ENCODE data around the gene SH2D7. TPM values are rescaled to one million over a fixed set of nuclear protein-coding genes. Genes with fewer than 3 reads are reported as not detected.

SH2D7 gene
- total RNA-seq, 1 donor from 2014 or later, result not detected

- Mint-ChIP-seq H3K9me3 (no peaks in the 10 kb centered on the region), H3K27ac (peak overlapping the region; percentile 46), H3K36me3 (no peaks in the 10 kb centered on the region), H3K4me3 (no peak overlapping the region), H3K27me3 (ENCODE audit: insufficient read depth, low read depth) (no peaks in the 10 kb centered on the region), H3K4me1 (no peaks in the 10 kb centered on the region)
- Histone ChIP-seq H3K27ac (no peak overlapping the region), H3K9me3 (ENCODE audit: low read depth) (no peaks in the 10 kb centered on the region), H4K20me1 (ENCODE audit: low read depth) (no peaks in the 10 kb centered on the region), H3K9ac (no peak overlapping the region), H3K4me1 (no peaks in the 10 kb centered on the region), H3K27me3 (no peaks in the 10 kb centered on the region), H3F3A (ENCODE audit: low read depth) (no peaks in the 10 kb centered on the region), H3K4me3 (no peak overlapping the region), H3K36me3 (no peaks in the 10 kb centered on the region), H3K4me2 (no peak overlapping the region), H2AFZ (replicated peaks) (no peak overlapping the region), H3K79me2 (ENCODE audit: low read depth) (no peaks in the 10 kb centered on the region)
- no peak for DNase-seq (ENCODE audit: low spot score)
- TF ChIP-seq CTCF (IDR thresholded peaks at IDR 0.05) (no peak), EZH2 (IDR thresholded peaks at IDR 0.05) (no peak), EZH2phosphoT487 (IDR thresholded peaks at IDR 0.05) (no peak)
Measured at GRCh38 chr15:78090422-78091063, 1.8 kb upstream of the SH2D7 start.

GRCh38 chr15:78093242-78094020 is 1.1 kb downstream of the SH2D7 start:
- H3K9ac ChIP-seq, result no peak overlapping the region
- H3K79me2 ChIP-seq (ENCODE audit: low read depth), result no peaks in the 10 kb centered on the region
- no peaks in the 10 kb centered on the region for H3K4me1 ChIP-seq
- TF ChIP-seq EZH2phosphoT487 (IDR thresholded peaks at IDR 0.05) (no peak), CTCF (IDR thresholded peaks at IDR 0.05) (no peak), EZH2 (IDR thresholded peaks at IDR 0.05) (no peak)
- H3K27me3 ChIP-seq, result no peaks in the 10 kb centered on the region
- Mint-ChIP-seq H3K4me3 (no peak overlapping the region), H3K27ac (no peak overlapping the region), H3K27me3 (ENCODE audit: insufficient read depth, low read depth) (peaks cover 2% of the 10 kb centered on the region), H3K9me3 (no peaks in the 10 kb centered on the region), H3K36me3 (no peaks in the 10 kb centered on the region), H3K4me1 (no peaks in the 10 kb centered on the region)
- DNase-seq (ENCODE audit: low spot score), result no peak
- H3K4me2 ChIP-seq, result no peak overlapping the region
- H2AFZ ChIP-seq (replicated peaks), result no peak overlapping the region
- H3K27ac ChIP-seq, result no peak overlapping the region
- H3F3A ChIP-seq (ENCODE audit: low read depth), result no peaks in the 10 kb centered on the region
- no peaks in the 10 kb centered on the region for H4K20me1 ChIP-seq (ENCODE audit: low read depth)
- no peaks in the 10 kb centered on the region for H3K36me3 ChIP-seq
- no peaks in the 10 kb centered on the region for H3K9me3 ChIP-seq (ENCODE audit: low read depth)
- no peak overlapping the region for H3K4me3 ChIP-seq

- H3K36me3 Mint-ChIP-seq, result no peaks in the 10 kb centered on the region
- no peaks in the 10 kb centered on the region for H3K4me1 Mint-ChIP-seq
- Histone ChIP-seq H3K27me3 (no peaks in the 10 kb centered on the region), H3K27ac (no peak overlapping the region), H2AFZ (replicated peaks) (no peak overlapping the region), H3K36me3 (no peaks in the 10 kb centered on the region), H3K9ac (no peak overlapping the region), H3K4me2 (no peak overlapping the region), H3K4me1 (no peaks in the 10 kb centered on the region), H4K20me1 (ENCODE audit: low read depth) (no peaks in the 10 kb centered on the region), H3K79me2 (ENCODE audit: low read depth) (no peaks in the 10 kb centered on the region), H3F3A (ENCODE audit: low read depth) (no peaks in the 10 kb centered on the region), H3K4me3 (no peak overlapping the region), H3K9me3 (ENCODE audit: low read depth) (no peaks in the 10 kb centered on the region)
- H3K27ac Mint-ChIP-seq, result no peak overlapping the region
- TF ChIP-seq EZH2phosphoT487 (IDR thresholded peaks at IDR 0.05), result no peak
- TF ChIP-seq EZH2 (IDR thresholded peaks at IDR 0.05), result no peak
- no peak for TF ChIP-seq CTCF (IDR thresholded peaks at IDR 0.05)
- no peaks in the 10 kb centered on the region for H3K9me3 Mint-ChIP-seq
- H3K27me3 Mint-ChIP-seq (ENCODE audit: insufficient read depth, low read depth), result peaks cover 10% of the 10 kb centered on the region
- no peak overlapping the region for H3K4me3 Mint-ChIP-seq
- no peak for DNase-seq (ENCODE audit: low spot score)
Measured at GRCh38 chr15:78097667-78098066, 5.3 kb downstream of the SH2D7 start.

Data from neural progenitor cell (in vitro differentiated cells).